ENCODE data around the gene MAPK7. TPM values are rescaled to one million over a fixed set of nuclear protein-coding genes. Genes with fewer than 3 reads are reported as not detected.

The MAPK7 gene
- total RNA-seq, 1 donor from 2014 or later, result 25.1 TPM

DNA sequence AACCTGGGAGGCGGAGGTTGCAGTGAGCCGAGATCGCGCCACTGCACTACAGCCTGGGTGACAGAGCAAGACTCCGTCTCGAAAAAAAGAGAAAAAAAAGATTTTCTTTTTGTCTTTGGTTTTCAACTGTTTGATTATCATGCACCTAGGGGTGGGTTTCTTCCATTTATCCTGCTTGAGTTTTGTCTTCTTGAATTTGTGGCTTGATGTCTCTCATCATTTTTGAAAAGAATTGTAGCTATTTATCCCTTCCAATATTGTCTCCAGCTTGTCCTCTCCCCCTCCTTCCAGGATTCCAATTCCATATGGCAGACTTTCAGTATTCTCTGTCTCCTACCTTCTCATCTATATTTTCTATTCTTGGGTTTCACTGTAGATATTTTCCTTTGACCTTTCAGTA is 23.6 kb upstream of the MAPK7 start:
- Mint-ChIP-seq H3K36me3 (ENCODE audit: low read depth, unreplicated experiment) (peaks cover 13% of the 10 kb centered on the region), H3K27ac (ENCODE audit: unreplicated experiment) (no peak overlapping the region), H3K4me1 (ENCODE audit: low read depth, unreplicated experiment) (peaks cover 7% of the 10 kb centered on the region), H3K27me3 (ENCODE audit: low read depth, unreplicated experiment) (peaks cover 3% of the 10 kb centered on the region), H3K9me3 (ENCODE audit: unreplicated experiment) (no peaks in the 10 kb centered on the region), H3K4me3 (ENCODE audit: unreplicated experiment) (no peak overlapping the region)
- H2AFZ ChIP-seq (ENCODE audit: low read depth, low read length), result no peak overlapping the region
- no peak overlapping the region for H3K27ac ChIP-seq (ENCODE audit: low read depth, low read length)
- H3K36me3 ChIP-seq (ENCODE audit: insufficient read depth, low read length), result no peaks in the 10 kb centered on the region
- no peak overlapping the region for H3K4me2 ChIP-seq (ENCODE audit: low read length)
- no peak overlapping the region for H3K9ac ChIP-seq (ENCODE audit: low read length)
- FAIRE-seq (no peak), DNase-seq (ENCODE audit: low read depth) (no peak)
- no peaks in the 10 kb centered on the region for H3K79me2 ChIP-seq (ENCODE audit: insufficient read depth, low read length)
- H3K4me1 ChIP-seq (ENCODE audit: insufficient read depth, low read length), result peaks cover 8% of the 10 kb centered on the region
- H3K4me3 ChIP-seq (ENCODE audit: insufficient read depth, low read depth, low read length), result no peak overlapping the region
- H4K20me1 ChIP-seq (ENCODE audit: insufficient read depth, low read length), result no peaks in the 10 kb centered on the region
- H3K9me3 ChIP-seq (ENCODE audit: insufficient read depth, low read depth, low read length), result no peaks in the 10 kb centered on the region
- H3K27me3 ChIP-seq (ENCODE audit: insufficient read depth, low read length), result no peaks in the 10 kb centered on the region
- no peak for TF ChIP-seq EZH2 (IDR thresholded peaks at IDR 0.05; ENCODE audit: insufficient read depth, low read length)
- no peak for TF ChIP-seq CTCF (IDR thresholded peaks at IDR 0.05; ENCODE audit: insufficient read depth, low read depth, low read length)

DNA sequence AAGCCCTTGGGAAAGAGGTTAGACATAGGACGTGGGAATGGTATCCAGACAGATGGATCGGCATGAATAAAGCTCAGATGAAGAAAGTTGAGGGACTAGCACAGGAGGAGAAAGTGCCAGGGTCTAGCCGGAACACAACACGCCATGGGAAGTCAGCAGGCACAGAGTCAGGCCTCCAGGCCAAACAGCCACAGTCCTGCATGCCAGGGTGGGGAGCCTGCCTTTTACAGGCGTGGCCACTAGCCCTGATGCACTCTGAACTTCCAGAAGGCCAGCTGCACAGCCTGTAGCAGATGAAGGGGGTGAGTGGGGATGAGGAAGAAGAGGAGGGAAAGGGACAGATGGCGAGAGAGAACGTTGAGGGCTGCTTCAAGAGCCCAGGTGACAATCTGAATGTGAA is 20.9 kb upstream of the MAPK7 start:
- H3K27ac ChIP-seq (ENCODE audit: low read depth, low read length), result no peak overlapping the region
- no peak overlapping the region for H3K4me2 ChIP-seq (ENCODE audit: low read length)
- Mint-ChIP-seq H3K4me1 (ENCODE audit: low read depth, unreplicated experiment) (peaks cover 7% of the 10 kb centered on the region), H3K4me3 (ENCODE audit: unreplicated experiment) (no peak overlapping the region), H3K27me3 (ENCODE audit: low read depth, unreplicated experiment) (peaks cover 6% of the 10 kb centered on the region), H3K27ac (ENCODE audit: unreplicated experiment) (no peak overlapping the region), H3K36me3 (ENCODE audit: low read depth, unreplicated experiment) (peaks cover 14% of the 10 kb centered on the region), H3K9me3 (ENCODE audit: unreplicated experiment) (no peaks in the 10 kb centered on the region)
- DNase-seq (ENCODE audit: low read depth), result no peak
- TF ChIP-seq CTCF (IDR thresholded peaks at IDR 0.05; ENCODE audit: insufficient read depth, low read depth, low read length) (no peak), EZH2 (IDR thresholded peaks at IDR 0.05; ENCODE audit: insufficient read depth, low read length) (no peak)
- no peaks in the 10 kb centered on the region for H3K27me3 ChIP-seq (ENCODE audit: insufficient read depth, low read length)
- no peaks in the 10 kb centered on the region for H3K79me2 ChIP-seq (ENCODE audit: insufficient read depth, low read length)
- H3K9me3 ChIP-seq (ENCODE audit: insufficient read depth, low read depth, low read length), result no peaks in the 10 kb centered on the region
- FAIRE-seq, result no peak
- H4K20me1 ChIP-seq (ENCODE audit: insufficient read depth, low read length), result peaks cover 5% of the 10 kb centered on the region
- H3K4me1 ChIP-seq (ENCODE audit: insufficient read depth, low read length), result peaks cover 16% of the 10 kb centered on the region
- no peak overlapping the region for H2AFZ ChIP-seq (ENCODE audit: low read depth, low read length)
- H3K9ac ChIP-seq (ENCODE audit: low read length), result no peak overlapping the region
- H3K36me3 ChIP-seq (ENCODE audit: insufficient read depth, low read length), result no peaks in the 10 kb centered on the region
- no peak overlapping the region for H3K4me3 ChIP-seq (ENCODE audit: insufficient read depth, low read depth, low read length)

GRCh38 chr17:19357761-19358160 is 20.5 kb upstream of the MAPK7 start:
- H3K79me2 ChIP-seq (ENCODE audit: insufficient read depth, low read length), result no peaks in the 10 kb centered on the region
- no peak overlapping the region for H3K9ac ChIP-seq (ENCODE audit: low read length)
- no peak overlapping the region for H3K4me3 ChIP-seq (ENCODE audit: insufficient read depth, low read depth, low read length)
- H3K4me1 Mint-ChIP-seq (ENCODE audit: low read depth, unreplicated experiment), result peaks cover 7% of the 10 kb centered on the region
- H3K36me3 ChIP-seq (ENCODE audit: insufficient read depth, low read length), result no peaks in the 10 kb centered on the region
- FAIRE-seq, result no peak
- H3K36me3 Mint-ChIP-seq (ENCODE audit: low read depth, unreplicated experiment), result peaks cover 14% of the 10 kb centered on the region
- no peak overlapping the region for H3K27ac ChIP-seq (ENCODE audit: low read depth, low read length)
- H3K27ac Mint-ChIP-seq (ENCODE audit: unreplicated experiment), result no peak overlapping the region
- H3K4me3 Mint-ChIP-seq (ENCODE audit: unreplicated experiment), result no peak overlapping the region
- no peak overlapping the region for H2AFZ ChIP-seq (ENCODE audit: low read depth, low read length)
- DNase-seq (ENCODE audit: low read depth), result no peak
- H3K27me3 Mint-ChIP-seq (ENCODE audit: low read depth, unreplicated experiment), result peaks cover 6% of the 10 kb centered on the region
- peaks cover 16% of the 10 kb centered on the region for H3K4me1 ChIP-seq (ENCODE audit: insufficient read depth, low read length)
- no peaks in the 10 kb centered on the region for H3K9me3 ChIP-seq (ENCODE audit: insufficient read depth, low read depth, low read length)
- no peak for TF ChIP-seq EZH2 (IDR thresholded peaks at IDR 0.05; ENCODE audit: insufficient read depth, low read length)
- TF ChIP-seq CTCF (IDR thresholded peaks at IDR 0.05; ENCODE audit: insufficient read depth, low read depth, low read length), result no peak
- no peaks in the 10 kb centered on the region for H3K9me3 Mint-ChIP-seq (ENCODE audit: unreplicated experiment)
- H3K4me2 ChIP-seq (ENCODE audit: low read length), result no peak overlapping the region
- peaks cover 5% of the 10 kb centered on the region for H4K20me1 ChIP-seq (ENCODE audit: insufficient read depth, low read length)
- H3K27me3 ChIP-seq (ENCODE audit: insufficient read depth, low read length), result no peaks in the 10 kb centered on the region
